ENCODE results near the gene LRBA. TPM values are rescaled to one million over a fixed set of nuclear protein-coding genes. Genes with fewer than 3 reads are reported as not detected.

LRBA gene
- total and polyA plus RNA-seq, 2 of the 4 experiments (the other 2 are of a cell fraction), result 10.2 to 51.6 TPM

GRCh38 chr4:150439451-150439933 lies 575.6 kb downstream of the LRBA start:
- Histone ChIP-seq H3K27me3 (ENCODE audit: control insufficient read depth, insufficient read depth, low read length) (no peaks in the 10 kb centered on the region), H3K4me3 (ENCODE audit: insufficient read depth, low read depth, low read length) (no peak overlapping the region), H2AK5ac (ENCODE audit: low read depth, low read length) (no peak overlapping the region), H3K27ac (ENCODE audit: insufficient read depth, low read length) (no peak overlapping the region), H3K56ac (ENCODE audit: extremely low read depth, insufficient read depth, low read length) (no peak overlapping the region), H3K4me1 (ENCODE audit: control insufficient read depth, insufficient read depth, low read length) (no peaks in the 10 kb centered on the region), H3K14ac (replicated peaks; ENCODE audit: low read depth, low read length) (no peak overlapping the region), H4K5ac (ENCODE audit: low read depth, low read length) (no peak overlapping the region), H4K20me1 (ENCODE audit: insufficient read depth, low read length) (no peaks in the 10 kb centered on the region), H2BK120ac (ENCODE audit: low read depth, low read length) (no peak overlapping the region), H3K9me3 (ENCODE audit: control insufficient read depth, insufficient read depth, low read length) (no peaks in the 10 kb centered on the region), H4K8ac (ENCODE audit: low read depth in 2 of 2, low read length in 2 of 2) (no peak overlapping the region), H3K9ac (ENCODE audit: low read depth, low read length) (no peak overlapping the region), H3K9me1 (ENCODE audit: insufficient read depth, low read length) (no peaks in the 10 kb centered on the region), H3K23ac (ENCODE audit: low read depth, low read length) (no peak overlapping the region), H3K4ac (ENCODE audit: low read depth, low read length) (no peak overlapping the region), H2AFZ (replicated peaks; ENCODE audit: low read length, poor library complexity) (no peak overlapping the region), H2BK20ac (ENCODE audit: low read depth, low read length) (no peak overlapping the region), H2BK15ac (ENCODE audit: low read depth, low read length) (no peak overlapping the region), H3K4me2 (ENCODE audit: low read depth, low read length) (no peak overlapping the region), H3K18ac (ENCODE audit: low read depth, low read length) (no peak overlapping the region), H3K79me1 (ENCODE audit: low read depth in 1 of 2, low read length in 2 of 2) (no peaks in the 10 kb centered on the region), H3K36me3 (ENCODE audit: control insufficient read depth, insufficient read depth, low read length) (no peaks in the 10 kb centered on the region), H2AK9ac (replicated peaks; ENCODE audit: low read depth, low read length, poor library complexity) (no peak overlapping the region), H2BK5ac (ENCODE audit: low read depth, low read length, poor library complexity, severe bottlenecking) (no peak overlapping the region), H4K91ac (ENCODE audit: insufficient read depth, low read depth, low read length) (no peak overlapping the region)
- WGBS, 2 experiments (ENCODE audit: extremely low coverage in 2 of 2, insufficient read length in 1 of 2), result no CpG with 5 or more reads among the region's 3 CpGs
- DNase-seq (no peak), ATAC-seq (ENCODE audit: low read depth) (no peak)
- no TSS peak for BruUV-seq (replicated peaks)
- dilution Hi-C loops (cut with HindIII; ENCODE audit: low sequenced_read_pairs, unreplicated experiment), result no loop called here
- ChIA-PET CTCF (no interaction called here), POLR2A (ENCODE audit: unreplicated experiment) (no interaction called here)
- in situ Hi-C loops (cut with MboI; ENCODE audit: low sequenced_read_pairs), result no loop called here
- intact Hi-C loops (cut with micrococcal nuclease), result no loop called here
- TF ChIP-seq POLR2A (IDR thresholded peaks at IDR 0.05; ENCODE audit: low read depth, low read length), result no peak
- no peak for TF ChIP-seq MAZ (IDR thresholded peaks at IDR 0.05; ENCODE audit: borderline replicate concordance, low read depth, low read length)
- no peak for TF ChIP-seq RFX5 (IDR thresholded peaks at IDR 0.05; ENCODE audit: low read depth, low read length)
- TF ChIP-seq SMC3 (IDR thresholded peaks at IDR 0.05; ENCODE audit: low read depth, low read length), result no peak
- no peak for TF ChIP-seq BHLHE40 (IDR thresholded peaks at IDR 0.05; ENCODE audit: low read depth, low read length)
- TF ChIP-seq MAFK (IDR thresholded peaks at IDR 0.05; ENCODE audit: low read depth, low read length), result no peak
- no peak for TF ChIP-seq ELK1 (IDR thresholded peaks at IDR 0.05; ENCODE audit: borderline replicate concordance, low read depth, low read length)
- TF ChIP-seq CEBPB (IDR thresholded peaks at IDR 0.05; ENCODE audit: low read depth, low read length), result no peak
- no peak for TF ChIP-seq FOS (IDR thresholded peaks at IDR 0.05; ENCODE audit: low read depth, low read length)
